Femur (tissue), 1 donor: ENCODE data around the gene FOXO3.
"Not testable (repeated sequence)": the region's sequence is repeated elsewhere in the genome, so short reads cannot be mapped to it uniquely, and the experiment has no call there.

ENCODE experiments used
- DNase-seq: peaks from one replicate; pipeline ENCODE4 v3.0.0-alpha.2; 2017

Gene FOXO3

DNA sequence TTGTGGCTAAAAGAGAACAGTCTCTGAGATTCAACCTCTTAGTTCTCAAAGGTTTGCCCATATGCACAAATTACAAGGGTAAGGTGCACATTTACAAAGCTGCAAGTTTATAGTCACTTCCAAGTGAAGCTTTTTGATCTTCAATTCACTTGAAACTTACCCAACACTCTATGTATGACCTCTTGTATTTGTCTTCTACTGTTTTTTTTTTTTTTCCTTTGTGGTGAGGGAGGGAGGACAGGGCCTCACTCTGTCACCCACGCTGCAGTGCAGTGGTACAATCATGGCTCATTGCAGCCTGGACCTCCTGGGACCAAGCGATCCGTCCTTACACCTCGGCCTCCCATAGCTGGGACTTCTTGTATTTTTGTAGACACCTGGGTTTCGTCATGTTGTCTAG, 4.5 kb upstream of the FOXO3 start:
- no peak for DNase-seq

- DNase-seq, result no peak
Measured at GRCh38 chr6:108556866-108557493, 3.7 kb upstream of the FOXO3 start.

DNA sequence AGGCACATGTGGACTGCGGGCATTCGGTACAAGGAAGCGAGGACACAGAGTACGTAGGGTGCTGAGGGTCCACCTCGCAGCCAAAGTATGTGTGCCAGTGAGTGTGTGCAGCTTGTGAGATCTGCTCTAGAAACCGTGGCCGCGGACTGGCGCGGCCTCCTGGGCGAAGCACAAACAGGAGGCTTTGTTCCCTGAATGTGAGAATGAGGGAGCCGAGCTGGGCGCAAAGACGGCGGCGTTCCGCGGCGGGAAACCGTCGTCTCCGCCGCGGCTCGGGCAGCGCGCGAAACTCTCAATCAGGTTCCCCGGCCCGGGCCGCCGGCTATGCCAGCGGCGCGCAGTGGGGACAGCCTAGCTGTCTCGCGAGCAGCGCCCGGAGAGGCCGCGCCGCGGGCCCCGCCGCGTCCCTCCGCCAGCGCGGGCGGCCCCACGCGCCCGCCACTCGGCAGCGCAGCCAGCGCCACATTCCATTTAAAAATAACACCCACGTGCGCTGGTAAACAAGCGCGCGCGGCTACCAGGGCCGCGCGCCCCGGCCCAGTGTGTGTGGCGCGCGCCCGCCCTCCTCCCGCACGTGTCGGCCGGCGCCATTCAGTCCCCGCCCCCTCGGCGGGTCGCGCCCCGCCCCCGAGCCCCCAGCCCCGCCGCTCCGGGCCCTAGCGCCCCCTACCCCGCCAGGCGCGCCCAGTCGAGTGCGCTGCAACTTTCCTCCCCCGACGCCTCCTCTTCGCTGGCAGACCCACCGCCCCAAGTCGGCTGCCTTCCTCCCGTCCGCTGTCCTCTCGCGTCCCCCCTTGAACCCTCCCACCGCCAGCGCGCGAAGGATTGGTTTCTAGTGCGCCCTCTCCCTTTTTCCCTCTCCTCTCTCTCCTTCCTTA, 3.0 kb upstream of the FOXO3 start:
- peak; percentile 44 for DNase-seq

- DNase-seq, result peak; percentile 99
Measured at GRCh38 chr6:108558372-108559096, 2.2 kb upstream of the FOXO3 start.

- DNase-seq, result peak; percentile 94
Measured at GRCh38 chr6:108559097-108559883, 1.4 kb upstream of the FOXO3 start.

- peak; percentile 91 for DNase-seq
Measured at GRCh38 chr6:108559884-108560462, 744 bp upstream of the FOXO3 start.

DNA sequence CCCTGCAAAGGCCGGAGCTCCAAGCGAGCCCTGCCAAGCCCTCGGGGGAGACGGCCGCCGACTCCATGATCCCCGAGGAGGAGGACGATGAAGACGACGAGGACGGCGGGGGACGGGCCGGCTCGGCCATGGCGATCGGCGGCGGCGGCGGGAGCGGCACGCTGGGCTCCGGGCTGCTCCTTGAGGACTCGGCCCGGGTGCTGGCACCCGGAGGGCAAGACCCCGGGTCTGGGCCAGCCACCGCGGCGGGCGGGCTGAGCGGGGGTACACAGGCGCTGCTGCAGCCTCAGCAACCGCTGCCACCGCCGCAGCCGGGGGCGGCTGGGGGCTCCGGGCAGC, 561 bp downstream of the FOXO3 start:
- DNase-seq, result not testable (repeated sequence)

DNA sequence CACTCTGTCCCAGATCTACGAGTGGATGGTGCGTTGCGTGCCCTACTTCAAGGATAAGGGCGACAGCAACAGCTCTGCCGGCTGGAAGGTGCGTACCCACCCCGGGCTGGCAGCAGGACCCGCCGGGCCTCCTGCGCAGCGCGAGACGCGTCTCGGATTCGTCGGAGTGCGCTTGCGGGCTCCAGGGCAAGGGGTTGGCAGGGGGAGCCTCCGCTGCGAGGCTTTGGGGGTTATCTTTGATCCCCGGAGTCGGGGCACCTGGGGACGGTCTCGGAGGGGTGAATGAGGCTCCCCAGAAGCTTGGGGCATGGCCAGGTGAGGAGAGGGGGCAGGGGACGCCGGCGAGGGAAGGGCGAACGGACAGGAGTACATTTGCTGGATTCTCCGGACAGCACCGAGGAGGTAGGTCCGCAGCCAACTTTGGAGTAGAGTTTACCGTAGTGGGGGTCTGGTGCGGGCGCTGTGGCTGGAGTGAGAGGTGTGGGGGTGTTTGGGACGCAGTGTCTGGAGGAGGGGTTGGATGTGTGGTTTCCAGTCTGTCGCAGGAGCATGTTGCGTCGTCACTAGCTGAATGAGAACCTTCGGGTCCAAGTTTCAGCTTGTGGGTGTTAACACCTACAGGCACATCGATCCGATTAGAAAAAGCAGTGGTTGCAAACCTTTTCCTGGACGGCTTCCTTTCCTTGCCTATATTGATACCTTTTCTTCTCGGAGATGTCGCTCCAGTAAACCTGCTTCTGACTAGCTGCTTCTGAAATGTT, 1.2 kb downstream of the FOXO3 start:
- DNase-seq, result peak; percentile 47

DNA sequence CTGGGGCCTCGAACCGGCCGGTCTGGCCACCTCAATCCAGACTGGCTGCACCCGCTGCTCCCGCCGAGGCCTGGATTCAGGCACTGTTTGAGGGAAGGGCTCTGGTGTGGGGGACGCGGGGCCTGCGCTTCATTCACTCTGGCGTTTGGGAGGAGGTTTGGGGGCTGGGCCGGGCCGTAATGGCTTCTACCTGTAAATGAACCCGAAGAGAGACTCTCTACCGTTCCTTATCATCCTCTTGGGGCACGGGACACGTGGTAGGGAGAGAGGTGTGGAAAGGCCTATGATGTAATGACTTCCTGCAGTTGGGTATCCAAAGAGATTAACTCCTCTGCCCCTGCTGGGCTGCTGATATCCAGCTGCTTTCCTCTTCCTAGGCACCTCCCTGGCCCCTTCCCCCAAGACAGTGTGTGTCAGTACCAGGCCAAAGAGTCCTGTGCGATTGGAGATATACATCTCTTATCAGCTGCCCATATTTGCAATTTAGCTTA, 1.8 kb downstream of the FOXO3 start:
- DNase-seq, result peak; percentile 61

GRCh38 chr6:108563292-108563691, 2.6 kb downstream of the FOXO3 start:
- DNase-seq, result no peak

DNA sequence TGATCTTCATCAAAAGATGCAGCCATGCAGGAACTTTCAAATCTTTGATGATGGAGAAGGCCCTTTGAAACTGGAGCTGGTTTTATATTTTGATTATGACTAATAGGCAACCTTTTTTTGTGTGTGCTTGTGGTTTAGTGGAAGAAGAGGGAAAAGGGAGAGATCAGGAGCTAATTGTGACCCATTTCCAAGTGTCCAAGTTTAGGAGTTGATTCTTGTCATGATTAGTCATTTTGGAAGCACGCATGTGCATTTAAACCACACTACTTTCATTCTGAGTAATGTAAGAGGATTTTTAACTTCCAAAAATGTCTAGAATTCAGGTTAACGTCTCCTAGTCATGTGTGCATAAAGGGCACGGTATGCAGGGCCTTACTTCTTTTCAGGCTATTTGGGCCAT, 3.5 kb downstream of the FOXO3 start:
- DNase-seq, result no peak

GRCh38 chr6:108565091-108565766, 4.5 kb downstream of the FOXO3 start:
- DNase-seq, result no peak

DNA sequence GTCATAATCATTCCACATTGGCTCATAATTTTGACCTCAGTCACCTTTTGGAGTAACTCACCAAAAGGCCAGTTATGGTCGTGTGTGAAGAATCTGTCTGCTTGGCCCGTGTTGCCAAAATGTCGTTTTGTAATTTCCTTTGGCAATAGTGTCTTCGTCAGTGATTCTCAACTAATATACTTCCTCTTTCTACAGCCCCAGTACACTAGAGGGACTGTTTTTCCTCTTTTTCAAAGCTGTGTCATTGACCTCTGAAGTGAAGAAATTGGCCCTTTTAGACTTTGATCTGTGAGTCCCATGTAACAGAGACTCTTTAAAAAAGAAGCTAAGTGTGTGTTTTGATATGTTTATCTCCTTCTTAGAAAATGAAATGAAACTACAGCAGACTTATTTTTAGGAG, 5.2 kb downstream of the FOXO3 start:
- peak; percentile 52 for DNase-seq

GRCh38 chr6:108566406-108566805, 5.7 kb downstream of the FOXO3 start:
- no peak for DNase-seq

- DNase-seq, result no peak
Measured at GRCh38 chr6:108568101-108568500, 7.4 kb downstream of the FOXO3 start.

DNA sequence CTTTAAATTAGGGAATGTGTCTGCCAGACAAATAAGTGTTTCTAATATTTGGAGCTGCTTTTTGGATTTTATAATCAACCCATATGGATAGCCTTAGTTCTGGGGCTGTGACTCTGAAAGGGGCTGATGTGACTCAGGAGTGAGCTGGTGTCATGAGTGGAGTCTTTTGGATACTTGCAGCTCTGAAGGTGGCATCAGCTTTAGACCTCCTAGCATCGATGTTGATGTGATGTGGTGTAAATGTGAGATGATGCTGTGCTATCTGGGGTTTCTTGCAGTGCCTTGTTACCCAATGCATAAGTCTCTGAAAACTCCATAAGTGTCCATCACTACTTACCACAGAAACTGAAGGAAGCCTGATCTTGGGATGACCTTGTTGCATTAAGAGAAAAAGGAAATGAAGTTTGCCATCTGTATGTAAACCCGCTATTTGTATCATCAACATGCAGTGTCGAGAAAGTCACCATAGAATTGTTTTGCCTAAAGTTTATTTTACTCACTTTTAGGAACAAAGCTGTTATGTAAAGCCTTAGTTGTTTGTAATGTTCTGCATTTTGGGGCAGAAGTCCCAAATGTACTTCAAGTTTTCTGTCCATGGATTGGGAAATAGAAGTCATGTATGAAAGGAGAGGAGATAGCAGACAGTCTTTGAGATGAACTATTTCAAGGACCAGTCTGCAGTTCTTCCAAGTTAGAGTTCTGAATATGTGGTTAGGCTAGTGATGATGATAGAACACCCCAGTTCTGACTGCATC, 8.0 kb downstream of the FOXO3 start:
- DNase-seq, result no peak

GRCh38 chr6:108570517-108570916, 9.8 kb downstream of the FOXO3 start:
- no peak for DNase-seq

GRCh38 chr6:108574457-108575141, 13.9 kb downstream of the FOXO3 start:
- DNase-seq, result no peak

DNA sequence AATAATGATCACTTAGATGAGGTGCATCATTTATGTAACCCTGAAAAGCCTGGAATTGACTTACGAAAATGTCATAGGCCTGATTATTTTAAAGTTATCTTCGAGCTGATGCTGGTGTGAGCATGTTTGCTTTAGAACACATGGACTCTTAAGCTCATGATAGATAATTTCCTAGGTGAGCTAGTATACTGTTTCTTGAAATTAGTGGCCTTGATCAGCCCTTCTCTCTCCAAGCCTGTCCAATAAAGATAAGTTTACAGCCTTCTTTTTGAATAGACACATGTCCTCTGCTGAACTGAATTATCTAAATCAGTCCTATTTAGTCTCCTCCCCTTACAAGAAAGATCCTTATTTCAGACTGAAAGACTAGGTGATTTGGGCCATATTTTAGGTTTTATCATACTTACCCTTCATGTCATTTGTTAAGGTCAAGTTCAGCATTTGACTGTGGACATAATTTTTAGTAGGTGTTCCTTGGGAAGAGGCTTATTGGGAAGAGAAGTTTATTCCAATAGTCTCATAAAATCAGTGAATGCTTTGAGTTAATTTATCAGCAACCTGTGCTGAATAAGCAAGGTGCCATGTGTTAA, 15.3 kb downstream of the FOXO3 start:
- no peak for DNase-seq
